GM23338 (cell line): ENCODE results near the gene NPIPB2. TPM values are rescaled to one million over a fixed set of nuclear protein-coding genes. Genes with fewer than 3 reads are reported as not detected.
"Not testable (repeated sequence)": the region's sequence is repeated elsewhere in the genome, so short reads cannot be mapped to it uniquely, and the experiment has no call there.

Experiments used
- ATAC-seq: fragments of 200-7000 bp; cut with Tn5 transposase; 3 replicates; pipeline ENCODE4 v1.9.1; 2020
- DNase-seq: peaks from one replicate; pipeline ENCODE4 v3.0.0-alpha.2; 2015; ENCODE audit warnings: low spot score
- H2AFZ ChIP-seq: fragments of 200-600 bp; sonication (generic); 2 replicates; pipeline ENCODE4 v1.8.0; 2016; ENCODE audit warnings: antibody characterized with exemption, mild to moderate bottlenecking, moderate library complexity
- H3F3A ChIP-seq: fragments of 200-600 bp; sonication (generic); replicated peaks from 2 replicates; pipeline ENCODE4 v1.8.0; 2017; ENCODE audit warnings: antibody characterized with exemption, mixed run types, low read depth
- H3K27ac ChIP-seq: fragments of 200-600 bp; sonication (generic); 2 replicates; pipeline ENCODE4 v1.6.1; 2016; ENCODE audit warnings: low read depth
- H3K27me3 ChIP-seq: fragments of 200-600 bp; sonication (generic); 2 replicates; pipeline ENCODE4 v1.8.0; 2016; ENCODE audit warnings: mild to moderate bottlenecking, mixed run types, moderate library complexity; ENCODE audit not compliant: insufficient read depth
- H3K36me3 ChIP-seq: fragments of 200-600 bp; sonication (generic); 2 replicates; pipeline ENCODE4 v1.8.0; 2016; ENCODE audit warnings: mild to moderate bottlenecking; ENCODE audit not compliant: insufficient read depth
- H3K4me1 ChIP-seq: fragments of 200-600 bp; sonication (generic); 2 replicates; pipeline ENCODE4 v1.8.0; 2016; ENCODE audit warnings: mild to moderate bottlenecking, moderate library complexity; ENCODE audit not compliant: insufficient read depth
- H3K4me2 ChIP-seq: fragments of 200-600 bp; sonication (generic); 2 replicates; pipeline ENCODE4 v1.7.1; 2017; ENCODE audit warnings: mixed run types
- H3K4me3 ChIP-seq: fragments of 200-600 bp; sonication (generic); 2 replicates; pipeline ENCODE4 v1.6.1; 2016; ENCODE audit warnings: mixed run types
- H3K79me2 ChIP-seq: fragments of 200-600 bp; sonication (generic); replicated peaks from 2 replicates; pipeline ENCODE4 v1.8.0; 2017; ENCODE audit warnings: mild to moderate bottlenecking; ENCODE audit not compliant: insufficient read depth
- H3K9me2 ChIP-seq: fragments of 200-600 bp; sonication (generic); 2 replicates; pipeline ENCODE4 v1.8.0; 2017; ENCODE audit not compliant: insufficient read depth
- H4K20me1 ChIP-seq: fragments of 200-600 bp; sonication (generic); replicated peaks from 2 replicates; pipeline ENCODE4 v1.8.0; 2017; ENCODE audit warnings: mild to moderate bottlenecking; ENCODE audit not compliant: insufficient read depth
- H3K27ac Mint-ChIP-seq: 2 replicates; pipeline ENCODE4 v1.8.0; 2020; ENCODE audit warnings: inconsistent platforms, mild to moderate bottlenecking, moderate library complexity, mixed read lengths
- H3K27me3 Mint-ChIP-seq: 3 replicates; pipeline ENCODE4 v1.8.0; 2022; ENCODE audit warnings: low read depth, mild to moderate bottlenecking, moderate library complexity, mixed read lengths, inconsistent platforms; ENCODE audit not compliant: insufficient read depth, poor library complexity
- H3K36me3 Mint-ChIP-seq: 3 replicates; pipeline ENCODE4 v1.8.0; 2021; ENCODE audit warnings: low read depth, mild to moderate bottlenecking, inconsistent platforms, moderate library complexity, mixed read lengths
- H3K4me1 Mint-ChIP-seq: 3 replicates; pipeline ENCODE4 v1.8.0; 2020; ENCODE audit warnings: mild to moderate bottlenecking, inconsistent platforms, mixed read lengths
- H3K4me3 Mint-ChIP-seq: 3 replicates; pipeline ENCODE4 v1.8.0; 2021; ENCODE audit warnings: moderate library complexity, mild to moderate bottlenecking, inconsistent platforms, mixed read lengths
- H3K9me3 Mint-ChIP-seq: 3 replicates; pipeline ENCODE4 v1.8.0; 2020; ENCODE audit warnings: moderate library complexity, mild to moderate bottlenecking, inconsistent platforms, mixed read lengths
- CREB1 ChIP-seq: fragments of 250-450 bp; sonication (Bioruptor Pico); IDR thresholded peaks from 2 replicates; pipeline ENCODE4 v1.5.0; 2020; ENCODE audit warnings: low read depth, mild to moderate bottlenecking, moderate library complexity
- CTCF ChIP-seq, 2 experiments: fragments of 200-600 bp in 1 of 2; sonication (generic) in 1 of 2; conservative IDR thresholded peaks; 2 replicates each; pipeline versions ENCODE4 v1.5.1 to v1.6.1; 2016 to 2017; ENCODE audit warnings: antibody characterized with exemption in 2 of 2, low read depth in 2 of 2, mild to moderate bottlenecking in 2 of 2, moderate library complexity in 1 of 2
- EZH2 ChIP-seq: fragments of 200-600 bp; sonication (generic); IDR thresholded peaks from one replicate; pipeline ENCODE4 v1.8.0; 2017; ENCODE audit warnings: antibody characterized with exemption, mild to moderate bottlenecking, low read depth; ENCODE audit not compliant: unreplicated experiment
- EZH2phosphoT487 ChIP-seq: fragments of 200-600 bp; sonication (generic); IDR thresholded peaks from one replicate; pipeline ENCODE4 v1.8.1; 2018; ENCODE audit warnings: antibody characterized with exemption; ENCODE audit not compliant: unreplicated experiment
- JUNB ChIP-seq: IDR thresholded peaks from one replicate; pipeline ENCODE4 v1.6.1; 2016; ENCODE audit warnings: antibody characterized with exemption; ENCODE audit not compliant: unreplicated experiment
- NANOG ChIP-seq: IDR thresholded peaks from 2 replicates; pipeline ENCODE4 v1.6.1; 2016; ENCODE audit warnings: antibody characterized with exemption, borderline replicate concordance
- STAT1 ChIP-seq: IDR thresholded peaks from one replicate; pipeline ENCODE4 v1.6.1; 2016; ENCODE audit warnings: antibody characterized with exemption; ENCODE audit not compliant: unreplicated experiment
- ZNF331 ChIP-seq: fragments of 250-450 bp; sonication (Bioruptor Pico); IDR thresholded peaks from 2 replicates; pipeline ENCODE4 v1.5.0; 2020; ENCODE audit warnings: low read depth, mild to moderate bottlenecking, moderate library complexity
- ZNF462 ChIP-seq: fragments of 250-450 bp; sonication (Bioruptor Pico); IDR thresholded peaks from 2 replicates; pipeline ENCODE4 v1.5.0; 2020; ENCODE audit warnings: mild to moderate bottlenecking, moderate library complexity
- long read RNA-seq: library from polyadenylated mRNA; unstranded; transcript quantifications from one replicate; pipeline ENCODE4 v2.0.0, GENCODE V29; 2020; ENCODE audit not compliant: unreplicated experiment
- polyA plus RNA-seq: library from polyadenylated mRNA; unstranded; fragments of >200 nt; fragmentation: Nextera tagmentation; extraction: Ambion mirVana; gene quantifications from 2 replicates; pipeline ENCODE4 v1.2.1, GENCODE V29; 2016
- total RNA-seq: library from RNA; depleted of rRNA; stranded (reverse); fragments of >200 nt; shearing (Covaris generic); gene quantifications from 2 replicates; pipeline ENCODE4 v1.2.3, GENCODE V29; 2014; rRNA removed
- TF ChIP-seq, protein P1 (sequence below): IDR thresholded peaks from 2 replicates; pipeline ENCODE4 v1.6.1; 2016; ENCODE audit warnings: antibody characterized with exemption

Gene NPIPB2
- 6.8 and 33.1 TPM in 2 replicates for total RNA-seq
- polyA plus RNA-seq = 1.0 and 1.5 TPM in 2 replicates
- long read RNA-seq = 0 reads

- not testable (repeated sequence) for H3K36me3 ChIP-seq, H3K9me3 Mint-ChIP-seq, H3K36me3 Mint-ChIP-seq, H3K4me1 ChIP-seq, H3K4me2 ChIP-seq, H4K20me1 ChIP-seq, H3K27me3 Mint-ChIP-seq, H3K4me1 Mint-ChIP-seq, H3K4me3 Mint-ChIP-seq, ATAC-seq, H3K27me3 ChIP-seq, DNase-seq, H3K27ac ChIP-seq, H3K4me3 ChIP-seq, H3K27ac Mint-ChIP-seq, H3K9me2 ChIP-seq, H3F3A ChIP-seq, H2AFZ ChIP-seq, H3K79me2 ChIP-seq
Measured at GRCh38 chr16:11941945-11942344, at the start of gene NPIPB2. NPIPB2 (minus strand) TSS chr16:11942045; CDS start chr16:11942045, 0 bp downstream.

GRCh38 chr16:11990702-11991390 lies 49.0 kb upstream of the NPIPB2 start:
- no peaks in the 10 kb centered on the region for H3K36me3 Mint-ChIP-seq
- Histone ChIP-seq H3K4me2 (no peak overlapping the region), H3K4me1 (0 out of 2 replicates have a peak, but pooled peaks cover 4% of the 10 kb centered on the region), H3K27ac (no peak overlapping the region), H3K27me3 (no peaks in the 10 kb centered on the region), H3K36me3 (no peaks in the 10 kb centered on the region), H3K9me2 (no peaks in the 10 kb centered on the region), H4K20me1 (no peaks in the 10 kb centered on the region), H3K4me3 (no peak overlapping the region), H3F3A (no peaks in the 10 kb centered on the region), H2AFZ (no peak overlapping the region), H3K79me2 (no peaks in the 10 kb centered on the region; the same call in 1 of the 2 replicates)
- H3K27ac Mint-ChIP-seq = no peak overlapping the region
- no peak overlapping the region for H3K4me3 Mint-ChIP-seq
- H3K9me3 Mint-ChIP-seq = no peaks in the 10 kb centered on the region
- ATAC-seq (no peak), DNase-seq (no peak)
- peaks cover 10% of the 10 kb centered on the region for H3K4me1 Mint-ChIP-seq
- peaks cover 1% of the 10 kb centered on the region for H3K27me3 Mint-ChIP-seq
- TF ChIP-seq ZNF462 (CRISPR knock-in tag) (no peak), STAT1 (no peak), CTCF (conservative IDR thresholded peaks at IDR 0.05; ENCODE audit: low read depth in 2 of 2) (no peak), ZNF331 (CRISPR knock-in tag) (no peak), CREB1 (CRISPR knock-in tag) (no peak), EZH2phosphoT487 (no peak), NANOG (no peak), JUNB (no peak), EZH2 (no peak)
- TF ChIP-seq, protein P1, sequence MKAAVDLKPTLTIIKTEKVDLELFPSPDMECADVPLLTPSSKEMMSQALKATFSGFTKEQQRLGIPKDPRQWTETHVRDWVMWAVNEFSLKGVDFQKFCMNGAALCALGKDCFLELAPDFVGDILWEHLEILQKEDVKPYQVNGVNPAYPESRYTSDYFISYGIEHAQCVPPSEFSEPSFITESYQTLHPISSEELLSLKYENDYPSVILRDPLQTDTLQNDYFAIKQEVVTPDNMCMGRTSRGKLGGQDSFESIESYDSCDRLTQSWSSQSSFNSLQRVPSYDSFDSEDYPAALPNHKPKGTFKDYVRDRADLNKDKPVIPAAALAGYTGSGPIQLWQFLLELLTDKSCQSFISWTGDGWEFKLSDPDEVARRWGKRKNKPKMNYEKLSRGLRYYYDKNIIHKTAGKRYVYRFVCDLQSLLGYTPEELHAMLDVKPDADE = no peak
